K562 (cell line): ENCODE measurements around the gene SLC36A3. TPM values are rescaled to one million over a fixed set of nuclear protein-coding genes. Genes with fewer than 3 reads are reported as not detected.

Source experiments
- ATAC-seq: fragments of 200-7000 bp; cut with Tn5 transposase; 3 replicates; pipeline ENCODE4 v1.9.1; 2020; ENCODE audit warnings: moderate library complexity
- BruUV-seq: library from RNA; stranded (reverse); fragments of 400-500 nt; replicated peaks from 2 replicates; lab custom pipeline; 2021; lab: Mats Ljungman, UMichigan
- CTCF ChIA-PET: fragments of 300-600 bp; formaldehyde crosslinking; extraction: SDS; loops from one replicate; lab custom pipeline; 2021; ENCODE audit warnings: low intra/inter-chr PET ratio; lab: Yijun Ruan, JAX
- POLR2A ChIA-PET: fragments of 300-600, 350-650 bp; sonication (Branson Sonifier 250); formaldehyde crosslinking; extraction: SDS; loops from one replicate; lab custom pipeline; 2021; ENCODE audit warnings: antibody characterized with exemption, inconsistent platforms; lab: Yijun Ruan, JAX
- DNase-seq, 4 experiments: peaks; one replicate each; pipeline versions ENCODE4 v3.0.0 to v3.0.0-alpha.2; 2011 to 2018; ENCODE audit warnings: low spot score in 3 of 4, mixed read lengths in 3 of 4; ENCODE audit errors: extremely low read depth in 1 of 4
- FAIRE-seq: peaks from 2 replicates; lab custom pipeline; 2011; peaks lifted over from hg19 to GRCh38; lab: Jason Lieb, UNC
- H2AFZ ChIP-seq: 2 replicates; pipeline ENCODE4 v1.6.0; 2011; ENCODE audit warnings: low read depth, low read length, control low read depth, inconsistent platforms
- H3K27ac ChIP-seq: fragments of 200-600 bp; 3 replicates; pipeline ENCODE4 v1.8.0; 2011; ENCODE audit warnings: low read depth, mild to moderate bottlenecking, control low read depth, inconsistent platforms, low read length, moderate library complexity, mixed read lengths; ENCODE audit errors: extremely low read depth
- H3K27me3 ChIP-seq, 2 experiments: fragments of 300-600 bp in 1 of 2; 2 replicates in 1 of 2; 3 replicates in 1 of 2; pipeline versions ENCODE4 v1.6.0 to v1.8.0; 2011; ENCODE audit warnings: inconsistent platforms in 2 of 2, low read length in 2 of 2, mild to moderate bottlenecking in 1 of 2, mixed read lengths in 1 of 2, moderate library complexity in 1 of 2; ENCODE audit not compliant: control insufficient read depth in 2 of 2, insufficient read depth in 2 of 2
- H3K36me3 ChIP-seq: fragments of 300-600 bp; 3 replicates; pipeline ENCODE4 v1.8.0; 2011; ENCODE audit warnings: mild to moderate bottlenecking, low read length, inconsistent platforms; ENCODE audit not compliant: control insufficient read depth, insufficient read depth
- H3K4me1 ChIP-seq, 2 experiments: fragments of 200-600 bp in 1 of 2; replicated peaks in 1 of 2; 2 replicates in 1 of 2; 3 replicates in 1 of 2; pipeline versions ENCODE4 v1.5.1 to v1.8.0; 2011; ENCODE audit warnings: inconsistent platforms in 2 of 2, low read length in 2 of 2, mild to moderate bottlenecking in 1 of 2, mixed read lengths in 1 of 2, moderate library complexity in 1 of 2; ENCODE audit not compliant: control insufficient read depth in 2 of 2, insufficient read depth in 2 of 2
- H3K4me2 ChIP-seq: 2 replicates; pipeline ENCODE4 v1.6.1; 2011; ENCODE audit warnings: low read length, control low read depth, inconsistent platforms, mixed read lengths; ENCODE audit not compliant: insufficient read depth
- H3K4me3 ChIP-seq: fragments of 200-600 bp; sonication (generic), shearing (Covaris generic); 2 replicates; pipeline ENCODE4 v1.5.1; 2016; ENCODE audit warnings: control low read depth, inconsistent platforms
- H3K79me2 ChIP-seq: fragments of 200-600 bp; 3 replicates; pipeline ENCODE4 v1.8.0; 2011; ENCODE audit warnings: low read length, inconsistent platforms; ENCODE audit not compliant: control insufficient read depth, insufficient read depth
- H3K9ac ChIP-seq, 2 experiments: 2 replicates each; pipeline versions ENCODE4 v1.6.0 to v1.6.1; 2011; ENCODE audit warnings: low read depth in 2 of 2, low read length in 2 of 2, control low read depth in 1 of 2, inconsistent platforms in 1 of 2, mild to moderate bottlenecking in 1 of 2, mixed read lengths in 1 of 2; ENCODE audit not compliant: insufficient read depth in 1 of 2
- H3K9me1 ChIP-seq: one replicate; pipeline ENCODE4 v1.6.0; 2011; ENCODE audit warnings: inconsistent platforms, mild to moderate bottlenecking, low read length, moderate library complexity; ENCODE audit not compliant: control insufficient read depth, insufficient read depth
- H3K9me3 ChIP-seq: replicated peaks from 2 replicates; pipeline ENCODE4 v1.5.1; 2011; ENCODE audit warnings: low read depth, low read length, inconsistent platforms; ENCODE audit not compliant: control insufficient read depth, insufficient read depth
- H4K20me1 ChIP-seq: replicated peaks from 2 replicates; pipeline ENCODE4 v1.6.1; 2011; ENCODE audit warnings: low read length, inconsistent platforms, mixed read lengths; ENCODE audit not compliant: control insufficient read depth, insufficient read depth
- CSDE1 ChIP-seq, 2 experiments: fragments of 450-650 bp; IDR thresholded peaks; 2 replicates each; pipeline ENCODE4 v1.6.1; 2016; ENCODE audit warnings: mild to moderate bottlenecking in 1 of 2
- E4F1 ChIP-seq: fragments of 250-450 bp; sonication (Bioruptor Pico); IDR thresholded peaks from 2 replicates; pipeline ENCODE4 v1.5.0; 2021; ENCODE audit warnings: mild to moderate bottlenecking, borderline replicate concordance
- GABPA ChIP-seq: fragments of 200-800 bp; sonication (Bioruptor generic); conservative IDR thresholded peaks from 2 replicates; pipeline ENCODE4 v1.6.1; 2016; ENCODE audit warnings: low read depth, missing genetic modification characterization, missing compliant biosample characterization
- MBD1 ChIP-seq: fragments of 250-450 bp; sonication (Bioruptor Pico); IDR thresholded peaks from 2 replicates; pipeline ENCODE4 v1.8.0; 2022; ENCODE audit warnings: inconsistent platforms
- PML ChIP-seq: IDR thresholded peaks from 2 replicates; pipeline ENCODE4 v1.6.1; 2012; ENCODE audit warnings: low read length, inconsistent platforms
- SMAD3 ChIP-seq: fragments of 450-650 bp; formaldehyde crosslinking; conservative IDR thresholded peaks from 2 replicates; pipeline ENCODE4 v1.4.0; 2020; ENCODE audit warnings: mild to moderate bottlenecking
- SNIP1 ChIP-seq: fragments of 450-650 bp; IDR thresholded peaks from 2 replicates; pipeline ENCODE4 v1.7.1; 2017; ENCODE audit warnings: low read depth, mild to moderate bottlenecking
- ZMIZ1 ChIP-seq, 2 experiments: fragments of 150-350 bp in 1 of 2; IDR thresholded peaks; 2 replicates each; pipeline ENCODE4 v1.6.1; 2012 to 2016; ENCODE audit warnings: low read depth in 2 of 2, low read length in 2 of 2, mild to moderate bottlenecking in 1 of 2, moderate library complexity in 1 of 2
- ZNF133 ChIP-seq: fragments of 250-450 bp; sonication (Bioruptor Pico); IDR thresholded peaks from 2 replicates; pipeline ENCODE4 v1.4.0; 2020; ENCODE audit warnings: mild to moderate bottlenecking
- ZNF583 ChIP-seq: fragments of 250-450 bp; sonication (Bioruptor Pico); IDR thresholded peaks from 2 replicates; pipeline ENCODE4 v1.4.0; 2020
- ZNF695 ChIP-seq: fragments of 450-650 bp; formaldehyde crosslinking; IDR thresholded peaks from 2 replicates; pipeline ENCODE4 v1.4.0; 2020; ENCODE audit warnings: mild to moderate bottlenecking, moderate library complexity
- ZNF76 ChIP-seq: fragments of 250-450 bp; sonication (Bioruptor Pico); IDR thresholded peaks from 2 replicates; pipeline ENCODE4 v1.4.0; 2020; ENCODE audit warnings: mild to moderate bottlenecking, moderate library complexity, borderline replicate concordance
- WGBS: fragments of 100-300 bp; shearing (Covaris generic); methylation state at CpG from one replicate; pipeline ENCODE4 v1.1.6; 2016; ENCODE audit warnings: low coverage, mixed read lengths; ENCODE audit not compliant: insufficient coverage; ENCODE audit errors: missing lambda C conversion rate; 5-methylcytosine and 5-hydroxymethylcytosine counted together
- in situ Hi-C: fragments of 300-500 bp; cut with MboI; formaldehyde crosslinking; loops from 4 replicates; pipeline ENCODE4 v1.15.0; 2018; ENCODE audit warnings: inconsistent platforms, mixed read lengths
- intact Hi-C: fragments of 100-400 bp; cut with micrococcal nuclease; formaldehyde crosslinking; loops from 2 replicates; pipeline ENCODE4 v1.14.2; 2022
- polyA plus RNA-seq, 8 experiments: library from polyadenylated mRNA; depleted of rRNA in 4 of 8; stranded (reverse) in 5 of 8; unstranded in 3 of 8; fragments of >200 nt; fragmentation: Nextera tagmentation in 2 of 8; fragmentation: Illumina TruSeq in 1 of 8; extraction: Ambion mirVana in 2 of 8; extraction: Trizol in 1 of 8; gene quantifications; 2 replicates each; pipeline versions ENCODE4 v1.2.1 to v1.2.3, GENCODE V29; 2011 to 2014; ENCODE audit warnings: inconsistent platforms in 1 of 8, missing spikeins in 1 of 8
- total RNA-seq, 7 experiments: library from RNA; depleted of rRNA in 6 of 7; stranded (reverse); fragments of >200 nt in 6 of 7; fragmentation: Illumina TruSeq in 2 of 7; extraction: Trizol in 2 of 7; gene quantifications; 2 replicates each; pipeline versions ENCODE4 v1.2.1 to v1.2.3, GENCODE V29; 2011 to 2021; ENCODE audit warnings: low replicate concordance in 1 of 7

Gene SLC36A3
- total and polyA plus RNA-seq, 9 of the 15 experiments (the other 6 are each of a cell fraction or from before 2014, with no cell fraction given): not detected

- no peaks in the 10 kb centered on the region for H3K36me3 ChIP-seq
- peaks cover 0 to 6% of the 10 kb centered on the region in 2 experiments; a peak in 3 of 5 replicates for H3K27me3 ChIP-seq
- intact Hi-C loops: no loop called here
- ChIA-PET POLR2A (interaction anchor here (0.5 to 1.6 kb wide), 4 partner anchors 28 to 158 kb away, joined by 3 to 4 read pairs (median 3); no protein-coding TSS in a partner anchor), CTCF (no interaction called here)
- FAIRE-seq (no peak), DNase-seq (no peak), ATAC-seq (no peak)
- peaks cover 3 to 5% of the 10 kb centered on the region in 2 experiments; a peak in 3 of 5 replicates for H3K4me1 ChIP-seq
- in situ Hi-C loops: no loop called here
- H2AFZ ChIP-seq: no peak overlapping the region
- 21% methylated on average over 4 of the region's 4 CpGs for WGBS
- no peaks in the 10 kb centered on the region for H3K79me2 ChIP-seq
- no TSS peak for BruUV-seq
- H3K4me3 ChIP-seq: no peak overlapping the region
- H3K27ac ChIP-seq: no peak overlapping the region
- no peaks in the 10 kb centered on the region for H4K20me1 ChIP-seq
- TF ChIP-seq ZNF695 (CRISPR knock-in tag) (no peak), ZNF133 (CRISPR knock-in tag) (no peak), ZNF76 (CRISPR knock-in tag) (no peak), SMAD3 (CRISPR knock-in tag) (no peak), GABPA (no peak), ZMIZ1 (IDR thresholded peaks at IDR 0.05; ENCODE audit: low read depth in 2 of 2, low read length in 2 of 2) (no peak), MBD1 (CRISPR knock-in tag) (no peak), ZNF583 (CRISPR knock-in tag) (no peak), SNIP1 (no peak), PML (no peak), E4F1 (CRISPR knock-in tag) (no peak), CSDE1 (IDR thresholded peaks at IDR 0.05) (no peak)
- no peaks in the 10 kb centered on the region for H3K9me1 ChIP-seq
- H3K4me2 ChIP-seq: no peak overlapping the region
- H3K9ac ChIP-seq: no peak overlapping the region
- H3K9me3 ChIP-seq: no peaks in the 10 kb centered on the region
Measured at GRCh38 chr5:151243127-151243526, 60.4 kb downstream of the SLC36A3 start.
